Hepatocyte (in vitro differentiated cells): ENCODE data around the gene SPACA4.

Experiments
- CTCF ChIP-seq: fragments of 200-600 bp; sonication (generic); IDR thresholded peaks from 2 replicates; pipeline ENCODE4 v1.5.1; 2016; ENCODE audit warnings: antibody characterized with exemption, mild to moderate bottlenecking; ENCODE audit not compliant: poor library complexity
- EZH2 ChIP-seq: fragments of 200-600 bp; sonication (generic); IDR thresholded peaks from 2 replicates; pipeline ENCODE4 v1.6.1; 2016; ENCODE audit warnings: antibody characterized with exemption, mild to moderate bottlenecking, borderline replicate concordance

- no peak for TF ChIP-seq CTCF
- no peak for TF ChIP-seq EZH2
Measured at GRCh38 chr19:48603850-48604249, 2.7 kb upstream of the SPACA4 start.
